ENCODE data around the gene ZNF385D. TPM values are rescaled to one million over a fixed set of nuclear protein-coding genes. Genes with fewer than 3 reads are reported as not detected.

Gene ZNF385D
- total RNA-seq, 2 experiments from 2014 or later, result not detected

DNA sequence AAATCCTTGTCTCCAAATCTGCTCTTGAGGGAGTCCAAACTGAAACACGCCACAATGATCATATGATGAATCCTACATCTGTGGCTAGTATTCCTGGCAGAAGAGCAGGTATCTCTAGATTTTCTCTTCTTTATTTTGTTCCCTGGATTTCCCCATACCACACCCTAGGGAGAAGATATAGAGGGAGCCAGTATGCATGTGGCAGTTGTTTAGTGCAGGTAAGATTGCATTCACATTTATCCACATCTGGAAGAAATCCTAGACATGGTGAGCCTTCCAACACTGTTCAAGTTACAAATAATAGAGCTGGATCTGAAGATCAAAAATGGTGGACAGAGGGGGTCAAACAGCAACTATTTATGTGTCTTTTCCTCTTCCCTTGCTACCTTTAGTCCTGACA is 316.7 kb downstream of the ZNF385D start:
- no peak for DNase-seq
- intact Hi-C loops (cut with micrococcal nuclease), result no loop called here
- H3K36me3 Mint-ChIP-seq (ENCODE audit: low read depth), result no peaks in the 10 kb centered on the region
- no peak overlapping the region for H3K4me3 Mint-ChIP-seq
- peaks cover 11% of the 10 kb centered on the region for H3K9me3 Mint-ChIP-seq
- ChIA-PET POLR2A (no interaction called here), CTCF (no interaction called here)
- ATAC-seq, result no peak
- no peaks in the 10 kb centered on the region for H3K27me3 Mint-ChIP-seq
- no peaks in the 10 kb centered on the region for H3K4me1 Mint-ChIP-seq (ENCODE audit: low read depth)
- no peak overlapping the region for H3K27ac Mint-ChIP-seq
- TF ChIP-seq, protein P1, sequence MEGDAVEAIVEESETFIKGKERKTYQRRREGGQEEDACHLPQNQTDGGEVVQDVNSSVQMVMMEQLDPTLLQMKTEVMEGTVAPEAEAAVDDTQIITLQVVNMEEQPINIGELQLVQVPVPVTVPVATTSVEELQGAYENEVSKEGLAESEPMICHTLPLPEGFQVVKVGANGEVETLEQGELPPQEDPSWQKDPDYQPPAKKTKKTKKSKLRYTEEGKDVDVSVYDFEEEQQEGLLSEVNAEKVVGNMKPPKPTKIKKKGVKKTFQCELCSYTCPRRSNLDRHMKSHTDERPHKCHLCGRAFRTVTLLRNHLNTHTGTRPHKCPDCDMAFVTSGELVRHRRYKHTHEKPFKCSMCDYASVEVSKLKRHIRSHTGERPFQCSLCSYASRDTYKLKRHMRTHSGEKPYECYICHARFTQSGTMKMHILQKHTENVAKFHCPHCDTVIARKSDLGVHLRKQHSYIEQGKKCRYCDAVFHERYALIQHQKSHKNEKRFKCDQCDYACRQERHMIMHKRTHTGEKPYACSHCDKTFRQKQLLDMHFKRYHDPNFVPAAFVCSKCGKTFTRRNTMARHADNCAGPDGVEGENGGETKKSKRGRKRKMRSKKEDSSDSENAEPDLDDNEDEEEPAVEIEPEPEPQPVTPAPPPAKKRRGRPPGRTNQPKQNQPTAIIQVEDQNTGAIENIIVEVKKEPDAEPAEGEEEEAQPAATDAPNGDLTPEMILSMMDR (IDR thresholded peaks at IDR 0.05), result no peak

GRCh38 chr3:21433751-21434150 is 317.3 kb downstream of the ZNF385D start:
- H3K4me1 Mint-ChIP-seq (ENCODE audit: low read depth), result no peaks in the 10 kb centered on the region
- peaks cover 11% of the 10 kb centered on the region for H3K9me3 Mint-ChIP-seq
- H3K27ac Mint-ChIP-seq, result no peak overlapping the region
- DNase-seq (no peak), ATAC-seq (no peak)
- no peak overlapping the region for H3K4me3 Mint-ChIP-seq
- no peaks in the 10 kb centered on the region for H3K36me3 Mint-ChIP-seq (ENCODE audit: low read depth)
- TF ChIP-seq, protein P1 (IDR thresholded peaks at IDR 0.05), result no peak
- ChIA-PET POLR2A (no interaction called here), CTCF (no interaction called here)
- no peaks in the 10 kb centered on the region for H3K27me3 Mint-ChIP-seq
- intact Hi-C loops (cut with micrococcal nuclease), result no loop called here

DNA sequence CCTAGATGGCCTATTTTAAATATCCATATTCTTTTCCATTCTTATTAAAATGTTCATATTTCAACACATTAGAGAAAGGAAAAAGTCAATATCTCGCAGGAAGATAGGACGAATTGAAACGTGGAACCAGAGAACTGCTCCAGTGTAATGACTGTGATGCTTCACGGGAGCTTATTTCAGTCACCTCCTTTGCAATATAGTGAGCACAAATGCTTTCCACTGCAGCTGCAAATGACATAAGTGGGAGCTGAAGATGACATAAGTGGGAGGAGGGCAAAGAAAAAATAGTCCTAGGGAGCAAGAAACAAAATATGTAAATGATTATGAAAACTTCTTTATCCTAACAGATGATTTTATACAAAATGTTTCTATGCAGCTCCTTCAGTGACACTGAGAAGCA is 324.1 kb downstream of the ZNF385D start:
- H3K36me3 Mint-ChIP-seq (ENCODE audit: low read depth), result no peaks in the 10 kb centered on the region

DNA sequence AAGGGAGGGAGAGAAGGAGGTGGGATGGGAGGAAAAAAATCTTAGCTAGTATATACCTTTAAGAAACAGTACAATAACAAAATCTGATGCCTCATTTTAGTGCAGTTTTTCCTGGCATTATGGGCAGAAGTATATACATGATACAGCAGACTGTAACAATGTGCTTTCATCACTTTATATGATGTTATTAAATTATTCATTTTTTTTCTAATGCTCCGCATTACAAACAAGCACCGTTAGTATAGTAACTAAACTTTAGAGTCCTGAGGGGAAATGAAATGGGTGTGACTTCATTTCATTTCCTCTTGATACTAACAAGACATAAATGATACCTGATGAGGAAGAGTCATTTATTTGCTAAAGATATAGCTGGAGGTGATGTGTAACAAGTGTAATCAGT is 325.3 kb downstream of the ZNF385D start:
- ChIA-PET POLR2A (no interaction called here), CTCF (no interaction called here)
- Mint-ChIP-seq H3K4me1 (ENCODE audit: low read depth) (no peaks in the 10 kb centered on the region), H3K27ac (no peak overlapping the region), H3K36me3 (ENCODE audit: low read depth) (no peaks in the 10 kb centered on the region), H3K27me3 (no peaks in the 10 kb centered on the region), H3K9me3 (peaks cover 4% of the 10 kb centered on the region), H3K4me3 (no peak overlapping the region)
- intact Hi-C loops (cut with micrococcal nuclease), result no loop called here
- ATAC-seq, result no peak
- TF ChIP-seq, protein P1 (IDR thresholded peaks at IDR 0.05), result no peak
- no peak for DNase-seq

More for the DNA sequence above, 324.1 kb downstream of the ZNF385D start:
- no peaks in the 10 kb centered on the region for H3K4me1 Mint-ChIP-seq (ENCODE audit: low read depth)
- no peak overlapping the region for H3K27ac Mint-ChIP-seq
- ATAC-seq (no peak), DNase-seq (no peak)
- ChIA-PET POLR2A (no interaction called here), CTCF (no interaction called here)
- intact Hi-C loops (cut with micrococcal nuclease), result no loop called here
- peaks cover 3% of the 10 kb centered on the region for H3K9me3 Mint-ChIP-seq
- no peaks in the 10 kb centered on the region for H3K27me3 Mint-ChIP-seq
- TF ChIP-seq, protein P1 (IDR thresholded peaks at IDR 0.05), result no peak
- no peak overlapping the region for H3K4me3 Mint-ChIP-seq

GRCh38 chr3:21421096-21421495 is 329.9 kb downstream of the ZNF385D start:
- ChIA-PET POLR2A (no interaction called here), CTCF (no interaction called here)
- ATAC-seq (no peak), DNase-seq (no peak)
- H3K4me3 Mint-ChIP-seq, result no peak overlapping the region
- no peak overlapping the region for H3K27ac Mint-ChIP-seq
- no peaks in the 10 kb centered on the region for H3K27me3 Mint-ChIP-seq
- no peaks in the 10 kb centered on the region for H3K36me3 Mint-ChIP-seq (ENCODE audit: low read depth)
- peaks cover 4% of the 10 kb centered on the region for H3K9me3 Mint-ChIP-seq
- TF ChIP-seq, protein P1 (IDR thresholded peaks at IDR 0.05), result no peak
- intact Hi-C loops (cut with micrococcal nuclease), result no loop called here
- no peaks in the 10 kb centered on the region for H3K4me1 Mint-ChIP-seq (ENCODE audit: low read depth)

All from activated CD8-positive, alpha-beta T cell treated with anti-CD3 and anti-CD28 coated beads for 36 hours (primary cell).